SKM-1 (cell line): ENCODE data around the gene TMEM123.

Experiments used
- DNase-seq: peaks from one replicate; lab custom pipeline; 2025; ENCODE audit not compliant: unreplicated experiment; lab: John Stamatoyannopoulos, UW

Gene TMEM123

GRCh38 chr11:102426570-102426969 is 26.0 kb downstream of the TMEM123 start:
- DNase-seq, result no peak

GRCh38 chr11:102426000-102426399 is 26.6 kb downstream of the TMEM123 start:
- DNase-seq, result no peak

GRCh38 chr11:102423936-102424335 is 28.6 kb downstream of the TMEM123 start:
- no peak for DNase-seq

- no peak for DNase-seq
These were observed 29.5 kb downstream of the TMEM123 start for GRCh38 chr11:102422817-102423712.

- DNase-seq, result no peak
These were observed 31.3 kb downstream of the TMEM123 start for GRCh38 chr11:102421261-102421660.

- DNase-seq, result no peak
These were observed 32.0 kb downstream of the TMEM123 start for GRCh38 chr11:102420547-102420946.

- no peak for DNase-seq
These were observed 33.4 kb downstream of the TMEM123 start for GRCh38 chr11:102419181-102419580.

GRCh38 chr11:102416976-102417375 is 35.6 kb downstream of the TMEM123 start:
- DNase-seq, result no peak

GRCh38 chr11:102415304-102415916 is 37.2 kb downstream of the TMEM123 start:
- DNase-seq, result no peak

- no peak for DNase-seq
These were observed 38.0 kb downstream of the TMEM123 start for GRCh38 chr11:102414559-102414958.

GRCh38 chr11:102413497-102413896 is 39.1 kb downstream of the TMEM123 start:
- DNase-seq, result no peak

GRCh38 chr11:102411142-102411541 is 41.4 kb downstream of the TMEM123 start:
- no peak for DNase-seq

GRCh38 chr11:102410382-102410784 is 42.2 kb downstream of the TMEM123 start:
- no peak for DNase-seq

- no peak for DNase-seq
These were observed 44.2 kb downstream of the TMEM123 start for GRCh38 chr11:102408339-102408738.

GRCh38 chr11:102407901-102408300 is 44.7 kb downstream of the TMEM123 start:
- no peak for DNase-seq

- DNase-seq, result no peak
These were observed 46.5 kb downstream of the TMEM123 start for GRCh38 chr11:102406099-102406498.

GRCh38 chr11:102405501-102405900 is 47.1 kb downstream of the TMEM123 start:
- DNase-seq, result no peak

- no peak for DNase-seq
These were observed 50.0 kb downstream of the TMEM123 start for GRCh38 chr11:102402548-102402947.

- no peak for DNase-seq
These were observed 50.7 kb downstream of the TMEM123 start for GRCh38 chr11:102401905-102402304.

- DNase-seq, result no peak
These were observed 52.0 kb downstream of the TMEM123 start for GRCh38 chr11:102400603-102401002.

- no peak for DNase-seq
These were observed 53.4 kb downstream of the TMEM123 start for GRCh38 chr11:102399189-102399588.

- no peak for DNase-seq
These were observed 54.3 kb downstream of the TMEM123 start for GRCh38 chr11:102398297-102398696.
